ENCODE results near the gene ARHGEF12.

The ARHGEF12 gene

DNA sequence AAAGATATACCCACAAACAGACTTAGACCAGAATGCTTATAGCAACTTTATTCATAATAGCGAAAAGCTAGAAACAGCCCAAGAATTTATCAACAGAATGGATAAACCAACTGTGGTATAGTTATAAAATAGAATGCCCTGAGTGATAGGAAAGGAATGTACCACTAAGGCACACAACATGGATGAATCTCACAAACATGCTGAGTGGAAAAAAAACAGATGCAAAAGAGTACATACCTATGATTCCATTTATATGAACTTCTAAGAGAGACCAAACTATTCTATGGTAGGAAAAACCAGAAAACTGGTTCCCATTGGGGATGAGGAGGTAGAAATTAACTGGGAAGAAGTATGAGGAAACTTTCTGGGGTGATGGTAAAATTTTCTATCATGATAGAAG, 134.9 kb downstream of the ARHGEF12 start:
- Histone ChIP-seq H3K4me1 (ENCODE audit: control insufficient read depth in 1 of 2, insufficient read depth in 2 of 2, low read length in 2 of 2) (no peaks in the 10 kb centered on the region), H3K4me3 (ENCODE audit: low read depth in 1 of 2, low read length in 2 of 2) (no peak overlapping the region), H3K27me3 (ENCODE audit: control insufficient read depth in 1 of 2, insufficient read depth in 2 of 2, low read length in 2 of 2) (no peaks in the 10 kb centered on the region), H3K27ac (ENCODE audit: low read depth, low read length) (no peak overlapping the region), H3K9me3 (ENCODE audit: control insufficient read depth in 1 of 2, low read length in 2 of 2) (no peaks in the 10 kb centered on the region), H3K9ac (ENCODE audit: low read depth in 1 of 2, low read length in 2 of 2) (no peak overlapping the region), H3K36me3 (ENCODE audit: control insufficient read depth in 1 of 2, insufficient read depth in 2 of 2, low read length in 2 of 2) (peaks cover 16 to 57% of the 10 kb centered on the region in 2 donors)

DNA sequence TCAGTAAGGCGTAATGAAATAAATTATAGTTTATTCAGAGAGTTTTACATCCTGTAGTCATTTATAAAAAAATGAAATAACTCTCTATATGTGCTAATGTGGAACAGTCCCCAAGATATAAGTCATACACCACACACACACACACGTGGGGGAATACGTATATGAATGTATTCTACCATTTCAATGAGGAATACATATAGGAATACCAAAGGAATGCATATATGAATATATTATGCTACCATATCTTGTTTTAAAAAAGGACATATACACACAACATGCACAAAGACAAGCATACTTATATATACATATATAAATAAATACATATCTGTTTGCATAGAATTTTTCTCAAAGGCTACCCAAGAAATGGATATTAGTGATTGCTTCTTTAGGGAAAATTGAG, 135.8 kb downstream of the ARHGEF12 start:
- Histone ChIP-seq H3K4me3 (ENCODE audit: low read depth in 1 of 2, low read length in 2 of 2) (no peak overlapping the region), H3K36me3 (ENCODE audit: control insufficient read depth in 1 of 2, insufficient read depth in 2 of 2, low read length in 2 of 2) (peaks cover 14 to 54% of the 10 kb centered on the region in 2 donors), H3K4me1 (ENCODE audit: control insufficient read depth in 1 of 2, insufficient read depth in 2 of 2, low read length in 2 of 2) (no peaks in the 10 kb centered on the region), H3K9ac (ENCODE audit: low read depth in 1 of 2, low read length in 2 of 2) (no peak overlapping the region), H3K27ac (ENCODE audit: low read depth, low read length) (no peak overlapping the region), H3K27me3 (ENCODE audit: control insufficient read depth in 1 of 2, insufficient read depth in 2 of 2, low read length in 2 of 2) (no peaks in the 10 kb centered on the region), H3K9me3 (ENCODE audit: control insufficient read depth in 1 of 2, low read length in 2 of 2) (no peaks in the 10 kb centered on the region)

DNA sequence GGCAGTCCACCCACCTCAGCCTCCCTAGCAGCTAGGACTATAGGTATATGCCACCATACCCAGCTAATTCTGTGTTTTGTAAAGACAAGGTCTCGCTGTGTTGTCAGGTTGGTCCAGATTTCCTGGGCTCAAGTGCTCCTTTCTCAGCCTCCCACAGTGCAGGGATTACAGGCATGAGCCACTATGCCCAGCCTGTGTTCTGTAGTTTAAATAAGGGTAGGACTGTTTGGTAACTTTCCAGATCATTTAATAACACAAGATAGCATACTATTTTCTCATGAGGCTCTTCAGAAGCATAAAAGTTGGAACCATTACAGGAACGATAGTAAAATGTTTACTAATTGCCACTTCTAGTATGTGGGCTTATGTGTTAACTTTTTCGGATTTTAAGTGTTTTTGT, 137.3 kb downstream of the ARHGEF12 start:
- H3K36me3 ChIP-seq (ENCODE audit: control insufficient read depth in 1 of 2, insufficient read depth in 2 of 2, low read length in 2 of 2): peaks cover 20 to 48% of the 10 kb centered on the region in 2 donors
- H3K27ac ChIP-seq (ENCODE audit: low read depth, low read length): no peak overlapping the region
- H3K4me1 ChIP-seq (ENCODE audit: control insufficient read depth in 1 of 2, insufficient read depth in 2 of 2, low read length in 2 of 2): no peaks in the 10 kb centered on the region
- no peak overlapping the region for H3K4me3 ChIP-seq (ENCODE audit: low read depth in 1 of 2, low read length in 2 of 2)
- no peak overlapping the region for H3K9ac ChIP-seq (ENCODE audit: low read depth in 1 of 2, low read length in 2 of 2)
- no peaks in the 10 kb centered on the region for H3K27me3 ChIP-seq (ENCODE audit: control insufficient read depth in 1 of 2, insufficient read depth in 2 of 2, low read length in 2 of 2)
- no peaks in the 10 kb centered on the region for H3K9me3 ChIP-seq (ENCODE audit: control insufficient read depth in 1 of 2, low read length in 2 of 2)

DNA sequence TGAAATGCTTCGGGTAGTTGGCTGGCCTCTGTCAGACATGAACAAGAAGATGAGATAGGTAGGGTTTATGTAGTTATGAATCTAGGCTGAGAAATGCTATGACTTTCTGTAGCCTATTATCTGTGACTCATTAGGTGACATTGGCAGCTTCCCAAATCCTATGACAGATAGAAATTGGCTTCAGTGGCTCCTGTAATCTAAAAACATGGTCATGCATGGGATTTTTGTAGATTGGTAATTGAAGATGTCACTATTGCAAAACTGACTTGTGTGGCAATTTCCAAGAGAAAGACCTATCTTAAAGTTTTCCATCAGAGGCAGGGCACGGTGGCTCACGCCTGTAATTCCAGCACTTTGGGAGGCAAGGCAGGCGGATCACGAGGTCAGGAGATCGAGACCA, 145.9 kb downstream of the ARHGEF12 start:
- Histone ChIP-seq H3K4me1 (ENCODE audit: control insufficient read depth in 1 of 2, insufficient read depth in 2 of 2, low read length in 2 of 2) (no peaks in the 10 kb centered on the region), H3K4me3 (ENCODE audit: low read depth in 1 of 2, low read length in 2 of 2) (no peak overlapping the region), H3K36me3 (ENCODE audit: control insufficient read depth in 1 of 2, insufficient read depth in 2 of 2, low read length in 2 of 2) (peaks cover 32 to 52% of the 10 kb centered on the region in 2 donors), H3K9me3 (ENCODE audit: control insufficient read depth in 1 of 2, low read length in 2 of 2) (no peaks in the 10 kb centered on the region), H3K27me3 (ENCODE audit: control insufficient read depth in 1 of 2, insufficient read depth in 2 of 2, low read length in 2 of 2) (no peaks in the 10 kb centered on the region), H3K9ac (ENCODE audit: low read depth in 1 of 2, low read length in 2 of 2) (no peak overlapping the region), H3K27ac (ENCODE audit: low read depth, low read length) (no peak overlapping the region)

DNA sequence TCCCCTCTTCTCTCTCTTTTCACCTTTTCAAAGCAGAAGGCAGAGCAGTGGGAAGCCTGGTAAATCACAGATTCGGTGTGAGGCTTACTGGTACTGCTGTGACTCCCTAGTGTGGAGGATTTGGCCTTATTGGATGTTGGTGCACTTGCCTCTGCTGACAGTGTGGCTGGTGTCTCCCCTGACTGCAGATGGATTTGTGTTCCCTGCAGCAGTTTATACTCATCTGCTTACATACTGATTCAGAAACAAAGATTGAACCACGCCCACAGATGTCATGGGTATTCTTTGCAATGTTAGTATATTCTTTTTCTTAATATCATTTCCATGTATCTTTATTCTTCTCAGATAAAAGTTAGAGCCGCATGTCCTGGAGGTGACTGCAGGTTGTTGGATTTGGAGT, 148.5 kb downstream of the ARHGEF12 start:
- Histone ChIP-seq H3K36me3 (ENCODE audit: control insufficient read depth in 1 of 2, insufficient read depth in 2 of 2, low read length in 2 of 2) (peaks cover 26 to 43% of the 10 kb centered on the region in 2 donors), H3K4me1 (ENCODE audit: control insufficient read depth in 1 of 2, insufficient read depth in 2 of 2, low read length in 2 of 2) (peaks cover 4 to 5% of the 10 kb centered on the region in 2 donors), H3K9ac (ENCODE audit: low read depth in 1 of 2, low read length in 2 of 2) (no peak overlapping the region), H3K27me3 (ENCODE audit: control insufficient read depth in 1 of 2, insufficient read depth in 2 of 2, low read length in 2 of 2) (no peaks in the 10 kb centered on the region), H3K9me3 (ENCODE audit: control insufficient read depth in 1 of 2, low read length in 2 of 2) (no peaks in the 10 kb centered on the region), H3K4me3 (ENCODE audit: low read depth in 1 of 2, low read length in 2 of 2) (no peak overlapping the region), H3K27ac (ENCODE audit: low read depth, low read length) (no peak overlapping the region)

DNA sequence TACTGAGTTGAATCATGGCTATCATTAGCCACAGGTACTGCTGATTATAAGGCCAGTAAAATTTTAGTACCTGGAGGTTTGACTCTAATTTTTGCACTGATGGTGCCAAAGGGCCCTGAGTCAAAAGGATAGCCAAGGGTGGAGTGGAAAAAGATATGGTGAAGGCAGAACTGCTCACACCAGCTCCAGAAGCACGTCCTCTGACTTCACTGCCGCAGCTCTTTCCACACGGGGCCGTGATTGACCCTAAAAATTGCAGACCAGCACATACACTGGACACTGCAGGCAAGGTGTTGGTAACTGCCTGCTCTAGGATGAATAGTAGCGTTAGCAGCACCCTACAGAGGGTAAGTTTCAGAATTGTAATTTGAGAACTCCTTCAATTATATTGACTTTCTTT, 149.9 kb downstream of the ARHGEF12 start:
- Histone ChIP-seq H3K4me1 (ENCODE audit: control insufficient read depth in 1 of 2, insufficient read depth in 2 of 2, low read length in 2 of 2) (peaks cover 4 to 5% of the 10 kb centered on the region in 2 donors), H3K27me3 (ENCODE audit: control insufficient read depth in 1 of 2, insufficient read depth in 2 of 2, low read length in 2 of 2) (no peaks in the 10 kb centered on the region), H3K36me3 (ENCODE audit: control insufficient read depth in 1 of 2, insufficient read depth in 2 of 2, low read length in 2 of 2) (peaks cover 16 to 28% of the 10 kb centered on the region in 2 donors), H3K9me3 (ENCODE audit: control insufficient read depth in 1 of 2, low read length in 2 of 2) (no peaks in the 10 kb centered on the region), H3K9ac (ENCODE audit: low read depth in 1 of 2, low read length in 2 of 2) (no peak overlapping the region), H3K27ac (ENCODE audit: low read depth, low read length) (no peak overlapping the region), H3K4me3 (ENCODE audit: low read depth in 1 of 2, low read length in 2 of 2) (no peak overlapping the region)

DNA sequence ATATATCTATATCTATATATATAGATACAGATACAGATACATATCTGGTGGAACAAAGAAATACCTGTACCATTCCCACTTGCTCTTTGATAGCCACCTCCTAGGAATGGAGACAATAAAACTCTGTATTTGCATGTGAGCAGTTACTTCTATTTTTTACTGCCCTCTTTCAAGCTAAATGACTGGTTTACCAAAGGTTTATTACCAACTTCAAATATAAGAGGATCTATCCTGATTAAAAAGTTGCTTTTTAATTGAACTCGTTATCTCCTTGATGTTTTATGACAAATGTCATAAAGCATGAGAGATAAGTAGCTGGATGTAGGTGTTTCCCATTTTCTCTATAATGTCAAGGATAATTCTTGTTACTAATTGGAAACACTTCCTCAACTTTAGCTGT, 153.6 kb downstream of the ARHGEF12 start:
- Histone ChIP-seq H3K9ac (ENCODE audit: low read depth in 1 of 2, low read length in 2 of 2) (no peak overlapping the region), H3K36me3 (ENCODE audit: control insufficient read depth in 1 of 2, insufficient read depth in 2 of 2, low read length in 2 of 2) (peaks cover 9 to 13% of the 10 kb centered on the region in 2 donors)

DNA sequence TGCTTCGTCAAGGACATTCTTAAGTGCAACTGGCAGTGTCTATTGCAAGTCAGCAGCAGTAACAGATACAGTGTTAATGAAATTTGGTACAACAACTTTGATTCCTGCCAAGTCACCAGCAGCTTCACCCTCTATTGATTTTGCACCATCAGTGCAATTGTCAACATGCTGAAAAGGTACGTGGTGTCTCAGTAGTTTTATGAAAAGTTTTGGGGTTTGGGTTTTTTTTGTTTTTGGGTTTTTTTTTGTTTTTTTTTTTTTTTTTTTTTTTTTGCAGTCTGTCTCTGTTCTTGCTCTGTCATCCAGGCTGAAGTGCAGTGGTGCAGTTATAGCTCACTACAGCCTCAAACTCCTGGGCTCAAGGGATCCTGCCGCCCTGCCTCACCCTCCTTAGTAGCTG, 156.3 kb downstream of the ARHGEF12 start:
- Histone ChIP-seq H3K4me1 (ENCODE audit: control insufficient read depth in 1 of 2, insufficient read depth in 2 of 2, low read length in 2 of 2) (peaks cover 4 to 5% of the 10 kb centered on the region in 2 donors), H3K27ac (ENCODE audit: low read depth, low read length) (no peak overlapping the region), H3K27me3 (ENCODE audit: control insufficient read depth in 1 of 2, insufficient read depth in 2 of 2, low read length in 2 of 2) (no peaks in the 10 kb centered on the region), H3K4me3 (ENCODE audit: low read depth in 1 of 2, low read length in 2 of 2) (no peak overlapping the region), H3K9me3 (ENCODE audit: control insufficient read depth in 1 of 2, low read length in 2 of 2) (no peaks in the 10 kb centered on the region), H3K9ac (ENCODE audit: low read depth in 1 of 2, low read length in 2 of 2) (no peak overlapping the region), H3K36me3 (ENCODE audit: control insufficient read depth in 1 of 2, insufficient read depth in 2 of 2, low read length in 2 of 2) (no peaks in the 10 kb centered on the region)

More for the DNA sequence above, 153.6 kb downstream of the ARHGEF12 start:
- no peak overlapping the region for H3K27ac ChIP-seq (ENCODE audit: low read depth, low read length)
- no peaks in the 10 kb centered on the region for H3K27me3 ChIP-seq (ENCODE audit: control insufficient read depth in 1 of 2, insufficient read depth in 2 of 2, low read length in 2 of 2)
- no peaks in the 10 kb centered on the region for H3K9me3 ChIP-seq (ENCODE audit: control insufficient read depth in 1 of 2, low read length in 2 of 2)
- H3K4me3 ChIP-seq (ENCODE audit: low read depth in 1 of 2, low read length in 2 of 2): no peak overlapping the region
- peaks cover 4 to 5% of the 10 kb centered on the region in 2 donors for H3K4me1 ChIP-seq (ENCODE audit: control insufficient read depth in 1 of 2, insufficient read depth in 2 of 2, low read length in 2 of 2)

DNA sequence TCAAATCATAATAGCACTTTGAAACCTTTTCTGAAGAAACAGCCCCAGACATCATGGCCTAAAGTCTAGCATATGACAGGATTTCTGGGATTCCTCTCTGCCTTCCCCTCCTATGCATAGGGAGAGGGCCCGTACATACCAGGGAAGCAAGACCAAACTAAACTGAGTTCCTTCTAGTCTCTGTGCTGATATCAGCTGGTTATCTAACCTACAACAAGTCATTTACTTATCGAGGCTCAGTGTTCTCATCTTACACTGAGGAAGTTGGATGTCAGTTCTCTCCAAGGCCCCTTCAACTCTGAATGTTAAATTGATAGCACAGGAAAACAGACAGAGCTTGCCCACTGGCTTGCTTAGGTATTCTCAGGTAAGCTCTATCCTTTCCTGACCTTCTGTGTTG, 158.4 kb downstream of the ARHGEF12 start:
- H3K27me3 ChIP-seq (ENCODE audit: control insufficient read depth in 1 of 2, insufficient read depth in 2 of 2, low read length in 2 of 2): no peaks in the 10 kb centered on the region
- H3K9ac ChIP-seq (ENCODE audit: low read depth in 1 of 2, low read length in 2 of 2): no peak overlapping the region
- no peak overlapping the region for H3K27ac ChIP-seq (ENCODE audit: low read depth, low read length)
- no peaks in the 10 kb centered on the region for H3K9me3 ChIP-seq (ENCODE audit: control insufficient read depth in 1 of 2, low read length in 2 of 2)
- no peaks in the 10 kb centered on the region for H3K36me3 ChIP-seq (ENCODE audit: control insufficient read depth in 1 of 2, insufficient read depth in 2 of 2, low read length in 2 of 2)
- no peak overlapping the region for H3K4me3 ChIP-seq (ENCODE audit: low read depth in 1 of 2, low read length in 2 of 2)
- peaks cover 0 to under 1% of the 10 kb centered on the region in 2 donors for H3K4me1 ChIP-seq (ENCODE audit: control insufficient read depth in 1 of 2, insufficient read depth in 2 of 2, low read length in 2 of 2)

DNA sequence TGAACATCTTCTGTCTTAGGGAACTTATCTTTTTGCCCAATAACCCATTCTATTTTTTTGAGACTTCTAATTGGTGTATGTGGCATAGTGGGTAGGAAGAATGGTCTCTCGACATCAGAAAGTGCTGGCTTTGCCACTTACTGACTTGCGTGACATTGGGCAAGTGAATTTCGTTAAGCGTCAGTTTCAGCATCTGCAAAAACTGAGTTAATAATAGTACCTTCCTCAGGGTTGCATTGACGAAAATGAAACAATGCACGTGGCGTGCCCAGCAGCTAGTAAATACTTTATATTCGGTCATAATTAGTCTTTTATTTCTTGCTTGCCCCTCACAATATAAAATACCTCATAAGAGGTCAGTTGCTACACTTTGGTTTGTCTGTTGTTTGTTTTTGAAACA, 162.9 kb downstream of the ARHGEF12 start:
- Histone ChIP-seq H3K9me3 (ENCODE audit: control insufficient read depth in 1 of 2, low read length in 2 of 2) (no peaks in the 10 kb centered on the region), H3K9ac (ENCODE audit: low read depth in 1 of 2, low read length in 2 of 2) (no peak overlapping the region), H3K27ac (ENCODE audit: low read depth, low read length) (no peak overlapping the region), H3K4me1 (ENCODE audit: control insufficient read depth in 1 of 2, insufficient read depth in 2 of 2, low read length in 2 of 2) (no peaks in the 10 kb centered on the region), H3K36me3 (ENCODE audit: control insufficient read depth in 1 of 2, insufficient read depth in 2 of 2, low read length in 2 of 2) (no peaks in the 10 kb centered on the region), H3K4me3 (ENCODE audit: low read depth in 1 of 2, low read length in 2 of 2) (no peak overlapping the region), H3K27me3 (ENCODE audit: control insufficient read depth in 1 of 2, insufficient read depth in 2 of 2, low read length in 2 of 2) (no peaks in the 10 kb centered on the region)

DNA sequence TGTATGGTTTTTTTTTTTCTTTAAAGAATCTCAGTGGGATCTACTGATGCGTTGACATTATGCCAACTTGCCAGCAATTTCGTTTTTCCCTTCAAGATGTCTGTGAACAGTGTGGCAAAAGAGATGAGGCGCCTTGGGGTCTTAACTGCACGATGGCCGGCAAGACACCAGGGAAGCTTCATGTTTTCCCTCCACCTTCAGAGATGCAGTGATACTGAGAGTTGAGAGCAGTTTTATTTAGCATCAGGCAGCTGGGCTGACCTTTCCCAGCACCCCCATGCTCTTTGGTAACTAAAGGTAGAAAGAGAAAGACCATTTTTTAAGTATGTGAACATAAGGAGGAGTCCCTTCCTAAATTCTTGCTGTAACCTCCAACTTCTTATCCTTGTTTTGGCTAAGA, 163.6 kb downstream of the ARHGEF12 start:
- H3K4me3 ChIP-seq (ENCODE audit: low read depth in 1 of 2, low read length in 2 of 2): no peak overlapping the region
- H3K9ac ChIP-seq (ENCODE audit: low read depth in 1 of 2, low read length in 2 of 2): no peak overlapping the region
- H3K9me3 ChIP-seq (ENCODE audit: control insufficient read depth in 1 of 2, low read length in 2 of 2): no peaks in the 10 kb centered on the region
- H3K27me3 ChIP-seq (ENCODE audit: control insufficient read depth in 1 of 2, insufficient read depth in 2 of 2, low read length in 2 of 2): no peaks in the 10 kb centered on the region
- H3K27ac ChIP-seq (ENCODE audit: low read depth, low read length): no peak overlapping the region
- no peaks in the 10 kb centered on the region for H3K4me1 ChIP-seq (ENCODE audit: control insufficient read depth in 1 of 2, insufficient read depth in 2 of 2, low read length in 2 of 2)
- no peaks in the 10 kb centered on the region for H3K36me3 ChIP-seq (ENCODE audit: control insufficient read depth in 1 of 2, insufficient read depth in 2 of 2, low read length in 2 of 2)
